ENCODE data around the gene BEND5.

The BEND5 gene, protein sequence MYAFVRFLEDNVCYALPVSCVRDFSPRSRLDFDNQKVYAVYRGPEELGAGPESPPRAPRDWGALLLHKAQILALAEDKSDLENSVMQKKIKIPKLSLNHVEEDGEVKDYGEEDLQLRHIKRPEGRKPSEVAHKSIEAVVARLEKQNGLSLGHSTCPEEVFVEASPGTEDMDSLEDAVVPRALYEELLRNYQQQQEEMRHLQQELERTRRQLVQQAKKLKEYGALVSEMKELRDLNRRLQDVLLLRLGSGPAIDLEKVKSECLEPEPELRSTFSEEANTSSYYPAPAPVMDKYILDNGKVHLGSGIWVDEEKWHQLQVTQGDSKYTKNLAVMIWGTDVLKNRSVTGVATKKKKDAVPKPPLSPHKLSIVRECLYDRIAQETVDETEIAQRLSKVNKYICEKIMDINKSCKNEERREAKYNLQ

DNA sequence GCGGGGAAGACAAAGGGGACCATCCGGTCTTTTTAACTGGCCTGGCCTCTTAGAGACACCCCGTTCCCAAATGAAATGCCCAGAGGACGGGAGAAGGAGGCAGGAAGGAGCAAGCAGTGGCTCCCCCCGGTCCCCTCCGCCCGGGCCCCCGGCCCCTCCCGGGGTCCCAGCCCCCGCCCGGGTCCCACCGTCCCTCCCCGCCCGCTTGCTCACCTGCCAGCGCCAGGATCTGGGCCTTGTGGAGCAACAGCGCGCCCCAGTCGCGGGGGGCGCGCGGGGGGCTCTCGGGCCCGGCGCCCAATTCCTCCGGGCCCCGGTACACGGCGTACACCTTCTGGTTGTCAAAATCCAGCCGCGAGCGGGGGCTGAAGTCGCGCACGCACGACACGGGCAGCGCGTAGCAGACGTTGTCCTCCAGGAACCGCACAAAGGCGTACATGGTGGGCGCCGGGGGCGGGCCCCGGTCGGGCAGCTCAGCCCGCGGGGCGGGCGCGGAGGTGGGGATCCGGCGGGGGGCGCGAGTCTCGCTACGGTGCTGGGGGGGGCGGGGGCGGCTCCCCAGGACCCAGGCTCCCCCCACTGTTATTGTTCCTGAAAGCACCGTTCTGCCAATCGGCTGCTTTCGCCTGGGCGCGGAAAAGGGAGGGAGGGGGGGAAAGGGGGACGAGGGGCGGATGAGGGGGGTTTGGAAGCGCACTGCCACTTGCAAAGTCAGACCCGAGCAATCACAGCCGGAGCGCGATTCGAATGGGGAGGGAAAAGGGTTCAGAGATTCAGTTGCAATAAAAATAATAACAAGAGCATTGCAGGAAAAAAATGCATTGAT is at the start of gene BEND5:
TSS of gene BEND5 (minus strand) at position 499 of the 826 bp plus-strand sequence. CDS start at position 439, 60 bp downstream.
- peak within 1 kb of the TSS; percentile 52 to 79 (median 65) for H3K4me3 ChIP-seq
- peak within 1 kb of the TSS in 19 of 21 experiments; percentile 7 to 95 (median 78) for H3K27ac ChIP-seq

GRCh38 chr1:48823168-48823567 is 46.5 kb upstream of the BEND5 start:
- Histone ChIP-seq H3K27ac (no peak overlapping the region), H3K4me3 (no peak overlapping the region)

- Histone ChIP-seq H3K27ac (no peak overlapping the region), H3K4me3 (no peak overlapping the region)
These were observed 43.8 kb upstream of the BEND5 start for GRCh38 chr1:48820491-48820890.

DNA sequence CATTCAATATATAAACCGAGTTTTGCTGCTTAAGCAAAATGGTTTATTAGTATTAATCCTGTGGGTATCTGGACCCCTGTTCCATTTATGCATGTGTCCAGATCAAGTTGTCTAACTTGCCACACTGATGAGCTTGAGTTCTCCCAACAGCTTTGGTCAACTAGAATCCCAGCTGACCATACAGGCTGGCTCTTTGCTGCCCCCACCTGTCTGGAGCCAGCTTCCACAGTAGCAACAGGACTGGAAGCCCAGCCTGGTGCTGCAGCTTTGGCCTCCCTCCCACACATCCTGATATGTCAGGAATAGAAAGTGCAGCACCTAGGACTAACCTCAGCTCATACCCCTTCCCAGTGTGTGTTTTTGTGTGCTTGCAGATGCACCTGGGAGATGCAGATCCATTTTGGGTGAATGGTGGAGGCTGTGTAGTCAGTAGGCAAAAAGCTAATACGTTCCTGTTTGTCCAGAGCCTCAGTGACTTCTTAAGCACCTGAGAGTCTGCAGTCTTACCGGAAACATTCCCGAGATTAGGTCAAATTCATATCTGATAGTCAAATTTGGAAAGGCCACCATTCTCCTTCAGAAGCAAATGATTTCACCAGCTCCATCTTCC is 40.9 kb upstream of the BEND5 start:
- Histone ChIP-seq H3K27ac (no peak overlapping the region), H3K4me3 (no peak overlapping the region)

DNA sequence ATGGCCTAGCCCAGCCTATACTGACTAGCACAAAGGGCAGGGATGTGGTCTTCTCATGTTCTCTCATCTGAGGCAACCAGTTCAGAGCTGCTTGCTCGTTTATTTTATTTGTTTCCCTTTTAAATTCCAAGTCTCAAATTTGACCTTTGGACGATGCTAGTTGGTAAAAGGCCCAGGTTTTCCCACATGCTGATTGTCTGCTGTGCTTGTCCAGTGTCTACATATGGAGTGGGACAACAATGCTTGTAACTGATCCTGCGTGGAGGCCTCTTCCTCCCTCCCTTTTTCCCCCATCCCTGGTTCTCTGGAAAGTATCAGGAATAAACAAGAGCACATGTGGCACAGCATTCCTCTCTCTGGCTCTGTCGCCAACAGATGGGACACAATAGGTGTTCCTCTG is 34.0 kb upstream of the BEND5 start:
- no peak overlapping the region for H3K27ac ChIP-seq
- H3K4me3 ChIP-seq: no peak overlapping the region

DNA sequence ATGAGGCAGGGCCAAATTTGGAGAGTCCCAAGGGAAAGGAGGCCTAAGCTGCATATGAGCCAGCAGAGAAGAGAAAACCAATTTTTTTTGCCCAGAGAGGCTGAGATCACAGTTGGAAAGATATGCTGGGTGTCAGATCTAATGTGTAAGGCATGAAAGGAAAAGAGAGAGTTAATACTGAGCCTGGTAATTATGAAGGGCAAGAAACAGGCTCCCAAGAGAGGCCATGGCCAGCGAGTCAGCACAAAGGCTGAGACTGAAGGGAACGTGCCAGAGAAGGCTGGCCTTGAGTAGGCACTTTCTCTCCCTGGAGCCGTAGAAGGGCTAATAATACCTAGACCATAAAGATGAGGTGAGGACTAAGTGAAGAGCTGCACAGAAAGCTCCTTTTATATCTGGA is 31.8 kb upstream of the BEND5 start:
- Histone ChIP-seq H3K27ac (no peak overlapping the region), H3K4me3 (no peak overlapping the region)

DNA sequence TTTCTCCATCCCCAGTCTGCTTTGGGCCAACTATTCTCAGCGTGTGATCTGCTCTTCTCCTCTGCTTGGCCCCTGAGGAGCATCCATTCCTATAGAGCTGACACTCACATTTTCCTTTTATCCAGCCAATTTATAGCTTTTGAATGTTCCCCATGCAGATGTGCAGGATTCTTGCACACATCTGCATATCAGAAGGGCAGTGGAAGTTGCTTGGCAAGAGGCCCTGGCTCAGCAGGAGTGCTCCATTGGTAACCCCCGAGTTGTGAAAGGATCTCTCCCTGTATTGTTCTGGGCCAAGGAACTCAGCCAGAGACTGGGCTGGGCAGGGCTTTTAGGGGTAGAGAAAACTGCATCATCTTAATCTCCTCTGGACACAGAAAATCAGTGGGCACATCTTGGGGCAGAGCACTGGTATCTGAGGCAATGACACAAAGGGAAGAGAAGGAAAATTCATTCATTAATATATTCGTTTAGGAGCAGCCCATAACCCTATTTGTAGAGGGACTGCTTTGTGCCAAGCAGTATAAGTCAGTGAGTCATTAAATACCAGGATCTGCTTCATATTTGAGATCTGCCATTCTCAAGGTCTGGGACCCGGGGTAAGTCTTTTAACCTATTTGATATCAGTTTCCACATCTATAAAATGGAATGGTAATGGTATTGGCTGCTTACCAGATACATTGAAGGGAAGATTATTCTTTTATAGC is 31.0 kb upstream of the BEND5 start:
- H3K4me3 ChIP-seq: no peak overlapping the region
- no peak overlapping the region for H3K27ac ChIP-seq

DNA sequence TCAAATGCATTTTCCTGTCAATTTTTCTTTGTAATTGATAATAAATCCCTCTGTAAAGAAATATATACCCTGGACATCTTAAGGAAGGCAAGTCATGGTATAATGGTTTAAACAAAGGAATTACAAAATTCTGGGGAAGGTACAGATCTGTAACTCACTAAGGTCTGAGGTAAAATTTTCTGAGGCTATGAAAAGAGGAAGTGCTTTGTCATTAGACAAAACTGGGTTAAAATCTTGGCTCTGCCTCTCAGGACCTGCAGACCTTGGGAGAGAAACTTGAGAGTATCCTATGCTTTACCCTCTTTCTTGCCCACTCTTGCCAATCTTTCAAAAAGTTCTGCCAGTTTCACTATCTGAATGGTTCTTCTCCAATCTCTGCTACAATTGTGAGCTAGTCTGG is 26.8 kb upstream of the BEND5 start:
- no peak overlapping the region for H3K27ac ChIP-seq
- H3K4me3 ChIP-seq: no peak overlapping the region

DNA sequence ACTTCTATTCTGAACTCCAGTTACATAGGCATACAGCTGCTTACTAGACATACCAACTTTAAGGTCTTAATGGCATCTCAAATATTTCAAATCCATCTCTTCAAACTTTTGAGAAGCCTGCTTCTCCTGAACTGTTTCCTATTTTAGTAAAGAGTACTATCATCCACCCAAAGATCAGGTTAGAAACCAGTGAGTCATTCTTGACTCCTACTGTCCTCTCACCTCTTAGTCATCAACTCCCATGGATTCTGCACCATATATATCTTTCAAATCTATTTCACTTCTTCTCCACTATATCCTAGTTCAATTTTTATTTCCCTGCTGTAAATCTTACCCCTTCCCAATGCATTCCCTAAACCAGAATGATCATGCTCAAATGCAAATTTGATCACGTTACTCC is 18.1 kb upstream of the BEND5 start:
- Histone ChIP-seq H3K27ac (no peak overlapping the region), H3K4me3 (no peak overlapping the region)

GRCh38 chr1:48793863-48794262 is 17.2 kb upstream of the BEND5 start:
- Histone ChIP-seq H3K4me3 (no peak overlapping the region), H3K27ac (no peak overlapping the region)

GRCh38 chr1:48792961-48793360 is 16.3 kb upstream of the BEND5 start:
- Histone ChIP-seq H3K4me3 (no peak overlapping the region), H3K27ac (no peak overlapping the region)

DNA sequence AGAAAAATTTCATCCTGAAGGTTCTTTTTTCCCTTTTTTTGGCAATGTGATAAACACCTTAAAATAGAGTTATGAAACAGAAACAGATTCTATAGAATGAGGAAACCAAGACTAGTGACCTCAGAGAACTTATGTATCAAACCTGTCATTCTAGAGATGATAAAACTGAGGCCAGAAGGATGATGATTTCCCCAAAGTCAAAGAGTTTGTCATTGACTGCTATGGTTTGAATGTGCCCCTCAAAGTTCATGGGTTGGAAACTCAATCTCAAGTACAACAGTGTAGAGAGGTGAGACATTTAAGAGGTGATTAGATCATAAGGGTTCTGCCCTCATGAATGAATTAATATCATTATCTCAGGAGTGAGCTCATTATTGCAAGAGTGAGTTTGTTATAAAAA is 13.7 kb upstream of the BEND5 start:
- Histone ChIP-seq H3K27ac (no peak overlapping the region), H3K4me3 (no peak overlapping the region)

GRCh38 chr1:48789903-48790302 is 13.2 kb upstream of the BEND5 start:
- Histone ChIP-seq H3K27ac (no peak overlapping the region), H3K4me3 (no peak overlapping the region)

DNA sequence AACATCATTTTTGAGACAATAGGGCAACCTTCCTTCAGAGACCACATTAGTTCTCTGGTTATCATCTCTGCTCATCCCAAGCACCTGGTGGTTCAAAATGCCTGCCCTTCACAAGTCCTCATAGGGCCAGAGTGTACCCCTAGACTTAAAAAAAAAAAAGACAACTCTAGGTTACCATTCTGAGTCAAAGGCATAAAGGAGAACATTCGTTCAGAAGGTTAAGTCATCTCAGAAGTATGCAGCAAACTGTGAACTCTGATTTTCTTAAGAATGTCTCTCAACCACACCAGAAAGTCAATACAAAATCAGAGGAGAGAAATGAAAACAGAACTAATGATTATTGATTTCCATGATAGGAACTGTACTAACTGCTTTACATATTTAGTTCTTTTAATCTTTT is 9.2 kb upstream of the BEND5 start:
- no peak overlapping the region for H3K27ac ChIP-seq
- no peak overlapping the region for H3K4me3 ChIP-seq

GRCh38 chr1:48784301-48784700 is 7.6 kb upstream of the BEND5 start:
- Histone ChIP-seq H3K27ac (no peak overlapping the region), H3K4me3 (no peak overlapping the region)

DNA sequence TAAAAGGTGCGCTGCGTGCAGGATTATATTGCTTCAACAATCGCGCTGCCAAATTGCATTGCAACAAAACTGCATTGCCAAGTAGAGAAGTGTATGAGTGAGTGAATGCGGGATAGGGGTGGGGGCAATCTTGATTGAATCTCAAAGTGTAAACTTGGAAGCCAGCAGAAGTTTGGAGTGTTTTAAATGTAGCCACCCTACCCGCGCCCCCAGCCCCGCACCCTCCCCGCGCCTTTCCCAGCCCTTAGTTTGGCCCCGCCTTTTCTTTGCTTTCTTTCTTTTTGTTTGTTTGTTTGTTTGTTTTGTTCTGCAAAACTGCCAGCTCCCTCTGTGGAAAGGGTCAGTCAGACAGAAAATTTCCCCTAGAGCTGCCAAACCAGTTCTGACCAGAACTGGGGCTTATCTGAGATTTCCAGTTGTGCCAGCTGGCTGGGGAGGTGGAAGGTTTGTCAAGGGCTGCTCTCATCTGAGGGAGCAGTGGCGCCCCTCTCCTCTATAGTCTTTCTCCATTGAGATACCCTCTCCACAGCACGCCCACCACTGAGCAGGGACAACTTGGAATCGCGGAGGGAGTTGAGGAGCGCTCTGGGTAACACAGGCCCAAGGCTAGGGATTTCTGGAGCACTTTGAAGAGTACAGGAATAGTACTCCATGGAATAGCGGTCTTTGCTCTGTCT is 666 bp upstream of the BEND5 start:
- Histone ChIP-seq H3K27ac (peak overlapping the region in 8 of 21 experiments; percentile 6 to 95 (median 82)), H3K4me3 (peak overlapping the region; percentile 52 to 79 (median 65))

- H3K27ac ChIP-seq: peak overlapping the region in 16 of 21 experiments; percentile 45 to 95 (median 80)
- peak overlapping the region; percentile 52 to 79 (median 65) for H3K4me3 ChIP-seq
These were observed 779 bp downstream of the BEND5 start for GRCh38 chr1:48775831-48776392.

GRCh38 chr1:48773133-48773532 is 3.6 kb downstream of the BEND5 start:
- Histone ChIP-seq H3K4me3 (no peak overlapping the region), H3K27ac (no peak overlapping the region)

DNA sequence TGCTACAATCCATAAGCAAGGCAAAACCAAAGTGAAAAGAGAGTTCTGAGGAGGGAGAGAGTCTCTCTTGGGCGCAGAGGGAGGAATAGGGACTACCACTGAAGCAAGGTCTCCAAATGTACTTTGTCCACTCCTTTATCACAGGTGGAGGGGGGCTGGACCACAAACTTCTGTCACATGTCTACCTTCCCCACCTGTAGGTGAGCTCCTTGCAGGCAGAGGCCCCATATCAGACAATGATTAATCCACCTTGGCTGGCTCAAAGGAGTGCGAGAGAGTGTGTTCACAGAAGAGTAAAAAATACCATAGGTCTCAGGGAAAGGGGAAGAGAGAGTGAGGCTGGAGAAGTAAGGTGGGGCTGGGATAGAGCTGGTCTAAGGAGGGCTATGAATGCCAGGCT is 4.5 kb downstream of the BEND5 start:
- H3K27ac ChIP-seq: no peak overlapping the region
- H3K4me3 ChIP-seq: no peak overlapping the region
